ENCODE data around the gene SCARF2. TPM values are rescaled to one million over a fixed set of nuclear protein-coding genes. Genes with fewer than 3 reads are reported as not detected.

SCARF2 gene
- total and polyA plus RNA-seq, 2 of the 13 experiments (the other 11 are each of a cell fraction or from before 2014, with no cell fraction given), result 3.3 to 6.2 TPM

DNA sequence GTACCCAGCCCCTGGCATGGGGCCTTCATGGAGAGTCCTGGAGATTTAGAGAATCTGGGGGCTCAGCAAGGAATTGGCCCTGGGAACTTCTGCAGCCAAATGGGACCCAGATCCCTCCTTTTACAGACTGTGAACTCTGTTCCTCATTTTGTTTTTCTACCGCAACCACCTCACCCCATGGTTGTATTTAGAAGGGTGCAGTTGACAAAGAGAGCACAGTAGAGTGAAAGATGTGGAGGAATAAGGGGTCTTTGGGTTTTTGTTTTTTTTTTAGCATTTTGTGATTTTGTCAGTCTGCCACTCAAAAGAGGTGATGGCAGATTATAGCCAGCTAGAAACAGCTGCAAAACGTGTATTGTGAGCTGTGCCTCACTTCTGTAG lies 41.7 kb downstream of the SCARF2 start:
- CTCF ChIA-PET (ENCODE audit: low intra/inter-chr PET ratio, low total read pairs), result no interaction called here
- Histone ChIP-seq H3K4me1 (ENCODE audit: insufficient read depth, low read length) (peaks cover 41% of the 10 kb centered on the region), H3K4me3 (replicated peaks in 1 of 3; ENCODE audit: insufficient read depth in 1 of 3, low read depth in 2 of 3, low read length in 3 of 3) (no peak overlapping the region; a peak in 1 of 6 replicates), H3K9me3 (ENCODE audit: low read length) (no peaks in the 10 kb centered on the region), H3K79me2 (ENCODE audit: insufficient read depth, low read length) (peaks cover 2% of the 10 kb centered on the region), H3K36me3 (replicated peaks in 1 of 2; ENCODE audit: control insufficient read depth in 1 of 2, insufficient read depth in 2 of 2, low read length in 2 of 2) (peaks cover 2 to 4% of the 10 kb centered on the region in 2 experiments; a peak in 3 of 5 replicates), H3K9ac (ENCODE audit: insufficient read depth, low read depth, low read length) (no peak overlapping the region), H4K20me1 (ENCODE audit: insufficient read depth, low read length) (no peaks in the 10 kb centered on the region), H3K27me3 (ENCODE audit: control insufficient read depth in 1 of 2, insufficient read depth in 2 of 2, low read length in 2 of 2) (0 out of 5 replicates have a peak, but pooled peaks cover 0 to 5% of the 10 kb centered on the region in 2 experiments), H2AFZ (ENCODE audit: low read length) (no peak overlapping the region), H3K4me2 (ENCODE audit: low read depth, low read length) (peak overlapping the region; percentile 80; the same call in 1 of the 2 replicates), H3K27ac (ENCODE audit: extremely low read length, insufficient read depth, low read length) (no peak overlapping the region)
- no peak for TF ChIP-seq ZNF446 (CRISPR knock-in tag; IDR thresholded peaks at IDR 0.05)
- TF ChIP-seq JARID2 (CRISPR knock-in tag; IDR thresholded peaks at IDR 0.05; ENCODE audit: insufficient replicate concordance), result no peak
- TF ChIP-seq, protein P1, sequence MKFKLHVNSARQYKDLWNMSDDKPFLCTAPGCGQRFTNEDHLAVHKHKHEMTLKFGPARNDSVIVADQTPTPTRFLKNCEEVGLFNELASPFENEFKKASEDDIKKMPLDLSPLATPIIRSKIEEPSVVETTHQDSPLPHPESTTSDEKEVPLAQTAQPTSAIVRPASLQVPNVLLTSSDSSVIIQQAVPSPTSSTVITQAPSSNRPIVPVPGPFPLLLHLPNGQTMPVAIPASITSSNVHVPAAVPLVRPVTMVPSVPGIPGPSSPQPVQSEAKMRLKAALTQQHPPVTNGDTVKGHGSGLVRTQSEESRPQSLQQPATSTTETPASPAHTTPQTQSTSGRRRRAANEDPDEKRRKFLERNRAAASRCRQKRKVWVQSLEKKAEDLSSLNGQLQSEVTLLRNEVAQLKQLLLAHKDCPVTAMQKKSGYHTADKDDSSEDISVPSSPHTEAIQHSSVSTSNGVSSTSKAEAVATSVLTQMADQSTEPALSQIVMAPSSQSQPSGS (CRISPR knock-in tag; IDR thresholded peaks at IDR 0.05), result no peak
- TF ChIP-seq, protein P2, sequence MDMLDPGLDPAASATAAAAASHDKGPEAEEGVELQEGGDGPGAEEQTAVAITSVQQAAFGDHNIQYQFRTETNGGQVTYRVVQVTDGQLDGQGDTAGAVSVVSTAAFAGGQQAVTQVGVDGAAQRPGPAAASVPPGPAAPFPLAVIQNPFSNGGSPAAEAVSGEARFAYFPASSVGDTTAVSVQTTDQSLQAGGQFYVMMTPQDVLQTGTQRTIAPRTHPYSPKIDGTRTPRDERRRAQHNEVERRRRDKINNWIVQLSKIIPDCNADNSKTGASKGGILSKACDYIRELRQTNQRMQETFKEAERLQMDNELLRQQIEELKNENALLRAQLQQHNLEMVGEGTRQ (IDR thresholded peaks at IDR 0.05; ENCODE audit: low read depth, low read length), result no peak
- TF ChIP-seq, protein P2 (CRISPR knock-in tag; IDR thresholded peaks at IDR 0.05; ENCODE audit: borderline replicate concordance), result no peak
- TF ChIP-seq AGO2 (optimal IDR thresholded peaks at IDR 0.05; ENCODE audit: low read depth, low read length), result no peak
- no peak for TF ChIP-seq ATF1 (CRISPR knock-in tag; IDR thresholded peaks at IDR 0.05)
- TF ChIP-seq, protein P3, sequence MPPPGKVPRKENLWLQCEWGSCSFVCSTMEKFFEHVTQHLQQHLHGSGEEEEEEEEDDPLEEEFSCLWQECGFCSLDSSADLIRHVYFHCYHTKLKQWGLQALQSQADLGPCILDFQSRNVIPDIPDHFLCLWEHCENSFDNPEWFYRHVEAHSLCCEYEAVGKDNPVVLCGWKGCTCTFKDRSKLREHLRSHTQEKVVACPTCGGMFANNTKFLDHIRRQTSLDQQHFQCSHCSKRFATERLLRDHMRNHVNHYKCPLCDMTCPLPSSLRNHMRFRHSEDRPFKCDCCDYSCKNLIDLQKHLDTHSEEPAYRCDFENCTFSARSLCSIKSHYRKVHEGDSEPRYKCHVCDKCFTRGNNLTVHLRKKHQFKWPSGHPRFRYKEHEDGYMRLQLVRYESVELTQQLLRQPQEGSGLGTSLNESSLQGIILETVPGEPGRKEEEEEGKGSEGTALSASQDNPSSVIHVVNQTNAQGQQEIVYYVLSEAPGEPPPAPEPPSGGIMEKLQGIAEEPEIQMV (CRISPR knock-in tag; IDR thresholded peaks at IDR 0.05; ENCODE audit: low read depth), result no peak
- no peak for TF ChIP-seq MXD4 (CRISPR knock-in tag; IDR thresholded peaks at IDR 0.05)
- no peak for TF ChIP-seq IKZF4 (CRISPR knock-in tag; IDR thresholded peaks at IDR 0.05; ENCODE audit: borderline replicate concordance, low read depth, not compliant biosample characterization)
- no peak for TF ChIP-seq ZNF33B (CRISPR knock-in tag; IDR thresholded peaks at IDR 0.05)
- no peak for TF ChIP-seq ZNF33A (CRISPR knock-in tag; IDR thresholded peaks at IDR 0.05; ENCODE audit: borderline replicate concordance)
- TF ChIP-seq, protein P4, sequence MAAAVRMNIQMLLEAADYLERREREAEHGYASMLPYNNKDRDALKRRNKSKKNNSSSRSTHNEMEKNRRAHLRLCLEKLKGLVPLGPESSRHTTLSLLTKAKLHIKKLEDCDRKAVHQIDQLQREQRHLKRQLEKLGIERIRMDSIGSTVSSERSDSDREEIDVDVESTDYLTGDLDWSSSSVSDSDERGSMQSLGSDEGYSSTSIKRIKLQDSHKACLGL (CRISPR knock-in tag; IDR thresholded peaks at IDR 0.05), result no peak
- TF ChIP-seq YEATS2 (CRISPR knock-in tag; IDR thresholded peaks at IDR 0.05; ENCODE audit: borderline replicate concordance), result no peak
- no peak for TF ChIP-seq JUND (CRISPR knock-in tag; IDR thresholded peaks at IDR 0.05)
- TF ChIP-seq ZNF749 (CRISPR knock-in tag; IDR thresholded peaks at IDR 0.05; ENCODE audit: borderline replicate concordance), result no peak
- TF ChIP-seq, protein P5, sequence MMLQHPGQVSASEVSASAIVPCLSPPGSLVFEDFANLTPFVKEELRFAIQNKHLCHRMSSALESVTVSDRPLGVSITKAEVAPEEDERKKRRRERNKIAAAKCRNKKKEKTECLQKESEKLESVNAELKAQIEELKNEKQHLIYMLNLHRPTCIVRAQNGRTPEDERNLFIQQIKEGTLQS (CRISPR knock-in tag; IDR thresholded peaks at IDR 0.05), result no peak
- no peak for TF ChIP-seq CCAR2 (optimal IDR thresholded peaks at IDR 0.05; ENCODE audit: low read depth, low read length)
- TF ChIP-seq ZNF350 (CRISPR knock-in tag; IDR thresholded peaks at IDR 0.05; ENCODE audit: borderline replicate concordance, low read depth), result no peak
- no peak for TF ChIP-seq ZNF136 (CRISPR knock-in tag; IDR thresholded peaks at IDR 0.05; ENCODE audit: low read depth)
- FAIRE-seq (no peak), ATAC-seq (no peak), DNase-seq (ENCODE audit: low spot score) (no peak)
- POLR2A ChIA-PET, result interaction anchor here (1.6 kb wide), 1 partner anchor 76 kb away, joined by 7 read pairs; the partner anchor contains the start of gene DGCR6L
- 71% methylated on average over 2 of the region's 2 CpGs for WGBS (ENCODE audit: low lambda C conversion rate)
- no TSS peak for BruUV-seq (replicated peaks)
- intact Hi-C loops (cut with micrococcal nuclease; ENCODE audit: unreplicated experiment), result no loop called here
- in situ Hi-C loops (cut with HindIII; ENCODE audit: extremely low pct_ligation_motif_present, low pct_unique_long_range_greater_than_20kb), result no loop called here

Measured in HepG2 (cell line).